PC-3 (cell line): ENCODE measurements around the gene DBNL.
"Not testable (repeated sequence)": the region's sequence is repeated elsewhere in the genome, so short reads cannot be mapped to it uniquely, and the experiment has no call there.

ENCODE experiments used
- EZH2 ChIP-seq: fragments of 300-600 bp; sonication (generic); IDR thresholded peaks from one replicate; pipeline ENCODE4 v1.6.1; 2017; ENCODE audit warnings: antibody characterized with exemption, mild to moderate bottlenecking, low read length; ENCODE audit not compliant: unreplicated experiment
- EZH2phosphoT487 ChIP-seq: fragments of 300-600 bp; sonication (generic); IDR thresholded peaks from 2 replicates; pipeline ENCODE4 v1.6.1; 2018; ENCODE audit warnings: mild to moderate bottlenecking, antibody characterized with exemption, low read length, borderline replicate concordance
- TF ChIP-seq, protein P1 (sequence below): fragments of 300-600 bp; sonication (generic); conservative IDR thresholded peaks from 2 replicates; pipeline ENCODE4 v1.5.1; 2017; ENCODE audit warnings: antibody characterized with exemption, low read depth, mild to moderate bottlenecking, low read length

DNA sequence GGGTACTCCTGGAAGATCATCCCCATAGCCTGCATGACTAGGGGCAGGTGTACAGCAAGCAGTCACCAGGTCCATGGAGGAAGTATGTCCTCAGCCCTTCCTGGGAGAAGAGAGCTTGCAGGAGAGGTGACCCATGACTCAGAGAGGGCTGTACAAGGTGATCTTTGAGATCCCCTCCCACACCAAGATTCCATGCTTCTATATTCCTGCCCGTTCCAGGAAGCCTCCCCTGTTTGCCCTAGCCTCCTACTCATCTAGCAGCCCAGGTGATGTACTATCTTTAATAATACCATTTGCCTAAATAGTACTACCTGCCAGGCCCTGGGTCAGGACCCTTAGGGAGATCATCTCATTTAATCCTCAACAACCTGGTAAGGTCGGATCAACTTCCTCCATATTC, 6.6 kb upstream of the DBNL start:
- TF ChIP-seq EZH2phosphoT487, EZH2: not testable (repeated sequence)
- TF ChIP-seq, protein P1, sequence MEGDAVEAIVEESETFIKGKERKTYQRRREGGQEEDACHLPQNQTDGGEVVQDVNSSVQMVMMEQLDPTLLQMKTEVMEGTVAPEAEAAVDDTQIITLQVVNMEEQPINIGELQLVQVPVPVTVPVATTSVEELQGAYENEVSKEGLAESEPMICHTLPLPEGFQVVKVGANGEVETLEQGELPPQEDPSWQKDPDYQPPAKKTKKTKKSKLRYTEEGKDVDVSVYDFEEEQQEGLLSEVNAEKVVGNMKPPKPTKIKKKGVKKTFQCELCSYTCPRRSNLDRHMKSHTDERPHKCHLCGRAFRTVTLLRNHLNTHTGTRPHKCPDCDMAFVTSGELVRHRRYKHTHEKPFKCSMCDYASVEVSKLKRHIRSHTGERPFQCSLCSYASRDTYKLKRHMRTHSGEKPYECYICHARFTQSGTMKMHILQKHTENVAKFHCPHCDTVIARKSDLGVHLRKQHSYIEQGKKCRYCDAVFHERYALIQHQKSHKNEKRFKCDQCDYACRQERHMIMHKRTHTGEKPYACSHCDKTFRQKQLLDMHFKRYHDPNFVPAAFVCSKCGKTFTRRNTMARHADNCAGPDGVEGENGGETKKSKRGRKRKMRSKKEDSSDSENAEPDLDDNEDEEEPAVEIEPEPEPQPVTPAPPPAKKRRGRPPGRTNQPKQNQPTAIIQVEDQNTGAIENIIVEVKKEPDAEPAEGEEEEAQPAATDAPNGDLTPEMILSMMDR = not testable (repeated sequence)
